ENCODE results near the gene EPB41L3.

GRCh38 chr18:5518899-5519371 lies 24.9 kb downstream of the EPB41L3 start:
- no peak for TF ChIP-seq CTCF (IDR thresholded peaks at IDR 0.05; ENCODE audit: poor library complexity)
- no peak for TF ChIP-seq EZH2 (IDR thresholded peaks at IDR 0.05; ENCODE audit: borderline replicate concordance)
